ENCODE results near the gene EPG5. TPM values are rescaled to one million over a fixed set of nuclear protein-coding genes. Genes with fewer than 3 reads are reported as not detected.

Gene EPG5
- total RNA-seq, 1 experiment from 2014 or later: 16.1 TPM

DNA sequence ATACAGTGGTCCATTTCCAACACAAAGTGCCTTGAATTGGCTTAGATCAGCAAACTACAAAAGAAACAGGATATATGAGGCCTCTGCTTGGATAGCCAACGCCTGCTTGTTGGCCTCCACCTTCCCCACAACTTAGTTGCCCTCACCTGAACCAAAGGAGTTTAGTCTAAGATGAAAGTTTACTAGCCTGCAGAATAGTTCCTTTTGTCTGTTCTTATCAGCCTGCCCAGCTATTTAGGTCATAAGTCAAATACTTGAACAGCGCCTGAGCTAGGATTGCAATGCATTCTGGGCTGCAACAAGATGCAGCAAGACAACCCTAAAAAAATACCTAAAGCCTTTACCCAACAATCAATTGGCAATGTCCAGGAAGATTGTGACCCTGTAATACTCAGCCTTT is 13.1 kb upstream of the EPG5 start:
- Histone ChIP-seq H3K27ac (ENCODE audit: insufficient read length, low read depth, low read length) (no peak overlapping the region), H4K5ac (ENCODE audit: insufficient read length, low read depth, low read length) (no peak overlapping the region), H2AFZ (ENCODE audit: low read length) (no peak overlapping the region), H3K14ac (ENCODE audit: insufficient read depth, low read length) (no peak overlapping the region), H3T11ph (ENCODE audit: low read length) (no peak overlapping the region), H3K23me2 (ENCODE audit: insufficient read length, low read depth, low read length, poor library complexity, severe bottlenecking) (no peaks in the 10 kb centered on the region), H4K8ac (replicated peaks; ENCODE audit: insufficient read length, low read depth, low read length) (no peak overlapping the region), H2AK5ac (ENCODE audit: insufficient read length, low read length) (no peak overlapping the region), H2BK20ac (ENCODE audit: low read depth, low read length, poor library complexity, severe bottlenecking) (no peak overlapping the region), H2BK12ac (ENCODE audit: insufficient read length, low read depth, low read length) (no peak overlapping the region), H3K18ac (ENCODE audit: insufficient read length, low read depth, low read length) (no peak overlapping the region), H2BK5ac (ENCODE audit: insufficient read length, low read length) (no peak overlapping the region), H3K56ac (ENCODE audit: insufficient read length, low read depth, low read length) (no peak overlapping the region), H3K79me1 (ENCODE audit: insufficient read depth, low read depth, low read length, poor library complexity, severe bottlenecking) (no peaks in the 10 kb centered on the region), H3K4me1 (ENCODE audit: insufficient read depth, low read length) (peaks cover 10% of the 10 kb centered on the region), H2BK120ac (ENCODE audit: low read depth, low read length, poor library complexity, severe bottlenecking) (no peak overlapping the region), H3K4me2 (ENCODE audit: insufficient read depth, insufficient read length, low read length) (no peak overlapping the region), H2BK15ac (ENCODE audit: low read depth, low read length) (no peak overlapping the region), H3K4ac (ENCODE audit: low read depth, low read length) (no peak overlapping the region), H3K9me3 (ENCODE audit: control insufficient read depth, low read depth, low read length) (no peaks in the 10 kb centered on the region), H3K27me3 (ENCODE audit: insufficient read depth, low read length) (no peaks in the 10 kb centered on the region), H3K79me2 (ENCODE audit: insufficient read depth, low read length) (no peaks in the 10 kb centered on the region), H4K20me1 (ENCODE audit: control insufficient read depth, insufficient read depth, insufficient read length) (no peaks in the 10 kb centered on the region), H4K91ac (ENCODE audit: insufficient read length, low read depth, low read length) (no peak overlapping the region), H3K9ac (ENCODE audit: extremely low read depth, insufficient read length, low read length) (no peak overlapping the region), H3K23ac (ENCODE audit: insufficient read length, low read depth, low read length) (no peak overlapping the region)
- no peak overlapping the region for H3K4me3 Mint-ChIP-seq
- TF ChIP-seq, protein P1, sequence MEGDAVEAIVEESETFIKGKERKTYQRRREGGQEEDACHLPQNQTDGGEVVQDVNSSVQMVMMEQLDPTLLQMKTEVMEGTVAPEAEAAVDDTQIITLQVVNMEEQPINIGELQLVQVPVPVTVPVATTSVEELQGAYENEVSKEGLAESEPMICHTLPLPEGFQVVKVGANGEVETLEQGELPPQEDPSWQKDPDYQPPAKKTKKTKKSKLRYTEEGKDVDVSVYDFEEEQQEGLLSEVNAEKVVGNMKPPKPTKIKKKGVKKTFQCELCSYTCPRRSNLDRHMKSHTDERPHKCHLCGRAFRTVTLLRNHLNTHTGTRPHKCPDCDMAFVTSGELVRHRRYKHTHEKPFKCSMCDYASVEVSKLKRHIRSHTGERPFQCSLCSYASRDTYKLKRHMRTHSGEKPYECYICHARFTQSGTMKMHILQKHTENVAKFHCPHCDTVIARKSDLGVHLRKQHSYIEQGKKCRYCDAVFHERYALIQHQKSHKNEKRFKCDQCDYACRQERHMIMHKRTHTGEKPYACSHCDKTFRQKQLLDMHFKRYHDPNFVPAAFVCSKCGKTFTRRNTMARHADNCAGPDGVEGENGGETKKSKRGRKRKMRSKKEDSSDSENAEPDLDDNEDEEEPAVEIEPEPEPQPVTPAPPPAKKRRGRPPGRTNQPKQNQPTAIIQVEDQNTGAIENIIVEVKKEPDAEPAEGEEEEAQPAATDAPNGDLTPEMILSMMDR (conservative IDR thresholded peaks at IDR 0.05): no peak
- H3K9me3 Mint-ChIP-seq: no peaks in the 10 kb centered on the region
- H3K27ac Mint-ChIP-seq: no peak overlapping the region
- no CpG with 5 or more reads among the region's 2 CpGs for WGBS (ENCODE audit: extremely low coverage, insufficient read length, low lambda C conversion rate)
- peaks cover 15 to 19% of the 10 kb centered on the region in 2 experiments for H3K4me1 Mint-ChIP-seq
- no peaks in the 10 kb centered on the region; the same call in 1 of the 2 replicates for H3K27me3 Mint-ChIP-seq (ENCODE audit: low read depth)
- no peaks in the 10 kb centered on the region for H3K36me3 Mint-ChIP-seq (ENCODE audit: insufficient read depth in 1 of 3, low read depth in 3 of 3)
- DNase-seq: no peak
